ENCODE results near the gene ASB1. TPM values are rescaled to one million over a fixed set of nuclear protein-coding genes. Genes with fewer than 3 reads are reported as not detected.
A peak's percentile ranks its signal among the peaks of the same experiment; 100 is the strongest.

The ASB1 gene
- total RNA-seq, 4 donors from 2014 or later: 12.4 to 19.5 (median 15.6) TPM

GRCh38 chr2:238496756-238497609 is 70.3 kb downstream of the ASB1 start:
- Histone ChIP-seq H3K36me3 (no peaks in the 10 kb centered on the region), H3K27ac (no peak overlapping the region), H3K4me1 (no peaks in the 10 kb centered on the region), H3K27me3 (no peaks in the 10 kb centered on the region), H3K4me3 (replicated peaks in 1 of 3) (no peak overlapping the region), H3K9me3 (no peaks in the 10 kb centered on the region)
- TF ChIP-seq POLR2A (IDR thresholded peaks at IDR 0.05): no peak
- TF ChIP-seq, protein P1, sequence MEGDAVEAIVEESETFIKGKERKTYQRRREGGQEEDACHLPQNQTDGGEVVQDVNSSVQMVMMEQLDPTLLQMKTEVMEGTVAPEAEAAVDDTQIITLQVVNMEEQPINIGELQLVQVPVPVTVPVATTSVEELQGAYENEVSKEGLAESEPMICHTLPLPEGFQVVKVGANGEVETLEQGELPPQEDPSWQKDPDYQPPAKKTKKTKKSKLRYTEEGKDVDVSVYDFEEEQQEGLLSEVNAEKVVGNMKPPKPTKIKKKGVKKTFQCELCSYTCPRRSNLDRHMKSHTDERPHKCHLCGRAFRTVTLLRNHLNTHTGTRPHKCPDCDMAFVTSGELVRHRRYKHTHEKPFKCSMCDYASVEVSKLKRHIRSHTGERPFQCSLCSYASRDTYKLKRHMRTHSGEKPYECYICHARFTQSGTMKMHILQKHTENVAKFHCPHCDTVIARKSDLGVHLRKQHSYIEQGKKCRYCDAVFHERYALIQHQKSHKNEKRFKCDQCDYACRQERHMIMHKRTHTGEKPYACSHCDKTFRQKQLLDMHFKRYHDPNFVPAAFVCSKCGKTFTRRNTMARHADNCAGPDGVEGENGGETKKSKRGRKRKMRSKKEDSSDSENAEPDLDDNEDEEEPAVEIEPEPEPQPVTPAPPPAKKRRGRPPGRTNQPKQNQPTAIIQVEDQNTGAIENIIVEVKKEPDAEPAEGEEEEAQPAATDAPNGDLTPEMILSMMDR (IDR thresholded peaks at IDR 0.05): no peak
- DNase-seq: no peak
- intact Hi-C loops (cut with DNase I): no loop called here
- 89 to 93% methylated on average over 17 to 23 of the region's 23 CpGs for WGBS, 2 donors

DNA sequence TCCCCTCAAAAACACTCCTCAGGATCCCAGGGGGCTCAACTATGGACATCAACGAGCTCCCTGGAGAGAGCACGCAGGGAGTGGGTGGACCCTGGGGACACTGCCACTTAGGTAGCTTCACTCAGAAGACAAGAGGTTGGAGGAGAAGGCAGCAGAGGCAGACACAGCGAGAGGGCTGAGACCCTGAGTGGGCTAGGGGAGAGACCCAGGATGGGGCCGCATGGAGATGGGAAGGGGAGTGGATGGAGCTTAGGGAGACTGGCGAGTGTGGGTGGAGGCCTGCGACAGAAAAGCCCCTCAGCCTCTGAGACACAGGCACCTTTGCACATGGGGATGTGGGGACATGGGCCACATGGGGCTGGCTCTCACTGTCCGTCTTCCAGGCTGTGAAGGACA is 70.9 kb downstream of the ASB1 start:
- WGBS, 2 donors: 91 to 97% methylated on average over 7 of the region's 7 CpGs
- no peak for TF ChIP-seq POLR2A (IDR thresholded peaks at IDR 0.05)
- TF ChIP-seq, protein P1 (IDR thresholded peaks at IDR 0.05): no peak
- intact Hi-C loops (cut with DNase I): no loop called here
- H3K27ac ChIP-seq: no peak overlapping the region
- no peak for DNase-seq
- H3K9me3 ChIP-seq: no peaks in the 10 kb centered on the region
- H3K36me3 ChIP-seq: no peaks in the 10 kb centered on the region
- no peak overlapping the region for H3K4me3 ChIP-seq (replicated peaks in 1 of 3)
- H3K27me3 ChIP-seq: no peaks in the 10 kb centered on the region
- H3K4me1 ChIP-seq: no peaks in the 10 kb centered on the region

GRCh38 chr2:238498188-238498587 is 71.5 kb downstream of the ASB1 start:
- Histone ChIP-seq H3K9me3 (no peaks in the 10 kb centered on the region), H3K36me3 (no peaks in the 10 kb centered on the region), H3K27me3 (no peaks in the 10 kb centered on the region), H3K4me3 (replicated peaks in 1 of 3) (no peak overlapping the region), H3K4me1 (no peaks in the 10 kb centered on the region), H3K27ac (no peak overlapping the region)
- intact Hi-C loops (cut with DNase I): no loop called here
- no peak for DNase-seq
- no peak for TF ChIP-seq POLR2A (IDR thresholded peaks at IDR 0.05)
- TF ChIP-seq, protein P1 (IDR thresholded peaks at IDR 0.05): no peak
- 87 to 94% methylated on average over 8 of the region's 8 CpGs for WGBS, 2 donors

DNA sequence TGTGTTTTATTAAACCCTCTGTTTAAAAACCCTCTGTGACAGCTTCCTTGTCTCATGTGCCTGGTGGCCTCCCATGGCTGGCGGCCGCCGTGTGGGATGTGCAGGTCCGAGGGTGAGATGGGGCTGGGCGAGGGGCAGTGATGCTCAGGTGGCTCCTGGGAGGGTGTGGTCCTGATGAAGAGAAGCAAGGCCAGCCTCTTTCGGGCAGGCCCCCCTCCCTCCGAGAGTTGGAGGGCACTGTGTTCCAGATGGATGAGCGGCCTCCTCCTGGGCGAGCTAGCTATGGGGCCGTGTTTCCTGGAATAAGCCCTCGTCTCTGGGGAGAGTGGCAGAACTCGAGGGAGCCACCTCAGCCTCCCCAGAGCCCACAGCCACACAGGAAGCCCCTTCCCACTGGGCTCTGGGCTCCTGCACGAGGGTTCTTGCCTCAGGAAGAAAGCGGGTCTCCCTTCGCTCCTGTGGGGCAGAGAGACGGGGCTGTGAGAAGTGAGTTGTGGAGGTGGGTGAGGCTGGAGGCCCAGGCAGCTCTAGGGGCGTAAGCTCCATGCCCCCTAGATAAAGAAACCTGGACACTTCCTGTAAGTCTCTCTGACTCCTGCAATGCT is 72.1 kb downstream of the ASB1 start:
- no peaks in the 10 kb centered on the region for H3K27me3 ChIP-seq
- H3K27ac ChIP-seq: no peak overlapping the region
- H3K9me3 ChIP-seq: no peaks in the 10 kb centered on the region
- DNase-seq: peak in 1 of 2 donors; percentile 16
- no peak overlapping the region for H3K4me3 ChIP-seq (replicated peaks in 1 of 3)
- intact Hi-C loops (cut with DNase I): no loop called here
- no peaks in the 10 kb centered on the region for H3K36me3 ChIP-seq
- H3K4me1 ChIP-seq: no peaks in the 10 kb centered on the region
- TF ChIP-seq POLR2A (IDR thresholded peaks at IDR 0.05): no peak
- TF ChIP-seq, protein P1 (IDR thresholded peaks at IDR 0.05): no peak
- WGBS, 2 donors: 66 to 68% methylated on average over 10 to 13 of the region's 17 CpGs
